Measurements from ENCODE around the gene EIF4G2. TPM values are rescaled to one million over a fixed set of nuclear protein-coding genes. Genes with fewer than 3 reads are reported as not detected.
A peak's percentile ranks its signal among the peaks of the same experiment; 100 is the strongest.

Gene EIF4G2
- total and polyA plus RNA-seq, 8 donors = 182 to 576 (median 357) TPM

DNA sequence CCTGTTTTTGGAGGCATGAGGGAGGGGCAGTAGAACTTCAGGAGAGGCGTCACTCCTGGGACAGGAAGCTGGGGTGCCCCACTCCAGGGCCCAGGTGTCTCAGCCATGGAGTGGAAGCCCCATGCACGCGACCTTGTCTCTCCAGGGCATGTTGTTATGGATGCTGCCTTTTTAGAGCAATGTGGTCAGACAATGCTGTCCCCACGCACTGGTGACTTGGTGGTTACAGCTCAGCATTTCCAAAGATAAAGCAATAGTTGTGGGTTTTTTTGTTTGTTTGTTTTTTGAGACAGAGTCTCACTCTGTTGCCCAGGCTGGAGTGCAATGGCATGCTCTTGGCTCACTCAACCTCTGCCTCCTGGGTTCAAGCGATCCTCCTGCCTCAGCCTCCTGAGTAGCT, 22.3 kb downstream of the EIF4G2 start:
- Histone ChIP-seq H3K27ac (no peak overlapping the region), H3K9me3 (no peaks in the 10 kb centered on the region), H3K27me3 (no peaks in the 10 kb centered on the region), H3K4me1 (no peaks in the 10 kb centered on the region), H3K4me3 (no peak overlapping the region), H3K36me3 (no peaks in the 10 kb centered on the region)
- no peak for DNase-seq
- TF ChIP-seq, protein P1, sequence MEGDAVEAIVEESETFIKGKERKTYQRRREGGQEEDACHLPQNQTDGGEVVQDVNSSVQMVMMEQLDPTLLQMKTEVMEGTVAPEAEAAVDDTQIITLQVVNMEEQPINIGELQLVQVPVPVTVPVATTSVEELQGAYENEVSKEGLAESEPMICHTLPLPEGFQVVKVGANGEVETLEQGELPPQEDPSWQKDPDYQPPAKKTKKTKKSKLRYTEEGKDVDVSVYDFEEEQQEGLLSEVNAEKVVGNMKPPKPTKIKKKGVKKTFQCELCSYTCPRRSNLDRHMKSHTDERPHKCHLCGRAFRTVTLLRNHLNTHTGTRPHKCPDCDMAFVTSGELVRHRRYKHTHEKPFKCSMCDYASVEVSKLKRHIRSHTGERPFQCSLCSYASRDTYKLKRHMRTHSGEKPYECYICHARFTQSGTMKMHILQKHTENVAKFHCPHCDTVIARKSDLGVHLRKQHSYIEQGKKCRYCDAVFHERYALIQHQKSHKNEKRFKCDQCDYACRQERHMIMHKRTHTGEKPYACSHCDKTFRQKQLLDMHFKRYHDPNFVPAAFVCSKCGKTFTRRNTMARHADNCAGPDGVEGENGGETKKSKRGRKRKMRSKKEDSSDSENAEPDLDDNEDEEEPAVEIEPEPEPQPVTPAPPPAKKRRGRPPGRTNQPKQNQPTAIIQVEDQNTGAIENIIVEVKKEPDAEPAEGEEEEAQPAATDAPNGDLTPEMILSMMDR (IDR thresholded peaks at IDR 0.05) = no peak
- TF ChIP-seq POLR2AphosphoS5 (IDR thresholded peaks at IDR 0.05) = no peak
- intact Hi-C loops (cut with DNase I; ENCODE audit: low total_unique reads) = loop anchor here (5.0 kb wide), 1 partner anchor 241 kb away; no protein-coding TSS in a partner anchor
- WGBS, 5 donors = 86 to 99% (median 99%) methylated on average over 5 of the region's 5 CpGs

DNA sequence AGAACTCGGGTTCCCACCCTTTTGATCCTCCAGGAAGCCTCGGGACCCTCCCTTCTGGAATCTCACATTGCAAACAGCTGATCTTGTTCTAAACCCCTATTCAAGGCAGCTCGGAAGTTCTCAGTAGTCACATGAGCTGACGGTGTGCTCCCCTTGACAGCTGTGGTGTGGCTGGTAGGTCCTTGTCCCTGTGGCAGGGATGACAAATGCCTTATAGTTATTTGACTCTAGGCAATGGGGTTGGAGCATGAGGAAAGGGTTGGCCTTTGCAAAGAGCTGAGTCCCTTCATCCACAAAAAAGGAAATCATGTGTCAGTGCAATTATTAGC, 23.6 kb downstream of the EIF4G2 start:
- H3K27ac ChIP-seq = no peak overlapping the region
- no peaks in the 10 kb centered on the region for H3K9me3 ChIP-seq
- H3K36me3 ChIP-seq = peaks cover 0 to 5% (median 2%) of the 10 kb centered on the region in 4 donors
- no peak overlapping the region for H3K4me3 ChIP-seq
- DNase-seq = no peak
- no peaks in the 10 kb centered on the region for H3K27me3 ChIP-seq
- no peaks in the 10 kb centered on the region for H3K4me1 ChIP-seq
- TF ChIP-seq POLR2A (IDR thresholded peaks at IDR 0.05) (no peak), POLR2AphosphoS5 (IDR thresholded peaks at IDR 0.05) (no peak), EP300 (IDR thresholded peaks at IDR 0.05) (no peak)
- TF ChIP-seq, protein P1 (IDR thresholded peaks at IDR 0.05) = no peak
- intact Hi-C loops (cut with DNase I; ENCODE audit: low total_unique reads) = loop anchor here (5.0 kb wide), 1 partner anchor 242 kb away; no protein-coding TSS in a partner anchor
- 64 to 78% (median 72%) methylated on average over 4 of the region's 4 CpGs for WGBS, 5 donors

DNA sequence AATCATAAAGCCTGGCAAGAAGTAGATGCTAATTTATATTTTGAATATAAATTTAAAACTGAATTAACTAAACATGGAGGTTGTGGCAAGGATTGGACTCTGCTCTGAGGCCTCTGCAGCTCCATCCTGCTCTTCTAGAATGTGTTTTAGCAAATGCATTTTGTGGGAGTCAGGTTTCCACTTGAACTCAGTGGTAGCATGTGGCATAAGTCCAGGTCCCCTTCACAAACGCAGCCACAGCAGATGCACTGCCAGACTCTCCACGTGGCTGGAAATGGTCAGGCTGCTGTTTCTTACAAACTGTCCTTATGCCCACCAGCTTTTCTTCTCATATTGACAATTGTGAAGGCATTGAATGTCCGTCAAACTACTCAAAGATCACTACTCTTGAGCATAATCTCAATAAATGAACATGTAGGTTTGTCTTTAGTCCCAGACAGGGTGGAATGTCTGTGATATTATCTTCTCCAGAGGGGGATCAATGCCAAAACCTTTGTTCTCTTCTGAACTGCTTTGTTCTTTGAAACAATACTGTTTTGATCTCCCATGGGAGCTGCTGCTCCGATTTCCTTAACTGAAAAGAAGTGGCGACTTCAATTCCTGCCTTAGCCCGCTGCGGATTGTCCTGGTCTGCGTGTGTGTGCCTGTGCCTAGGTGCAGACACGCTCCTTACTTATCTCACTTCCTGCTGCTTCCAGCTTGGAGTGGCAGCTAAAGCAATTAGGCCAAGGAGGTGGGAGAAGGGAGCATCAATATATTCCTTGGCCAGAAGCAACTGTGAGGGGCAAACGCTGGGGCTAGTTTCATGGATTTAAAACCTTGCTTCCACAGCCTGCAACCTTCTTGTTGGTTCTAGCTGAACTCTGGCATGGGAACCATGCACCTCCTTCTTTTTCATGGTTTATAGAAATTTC, 24.2 kb downstream of the EIF4G2 start:
- Histone ChIP-seq H3K4me1 (no peaks in the 10 kb centered on the region), H3K36me3 (peaks cover 0 to 11% (median 5%) of the 10 kb centered on the region in 4 donors), H3K27me3 (no peaks in the 10 kb centered on the region), H3K9me3 (no peaks in the 10 kb centered on the region), H3K4me3 (no peak overlapping the region), H3K27ac (no peak overlapping the region)
- intact Hi-C loops (cut with DNase I; ENCODE audit: low total_unique reads) = loop anchor here (5.0 kb wide), 1 partner anchor 243 kb away; no protein-coding TSS in a partner anchor
- TF ChIP-seq EP300 (IDR thresholded peaks at IDR 0.05) (no peak), POLR2AphosphoS5 (IDR thresholded peaks at IDR 0.05) (no peak), POLR2A (IDR thresholded peaks at IDR 0.05) (no peak)
- TF ChIP-seq, protein P1 (IDR thresholded peaks at IDR 0.05) = no peak
- 29 to 64% (median 42%) methylated on average over 10 of the region's 10 CpGs for WGBS, 5 donors
- peak in 1 of 2 donors; percentile 33 for DNase-seq

DNA sequence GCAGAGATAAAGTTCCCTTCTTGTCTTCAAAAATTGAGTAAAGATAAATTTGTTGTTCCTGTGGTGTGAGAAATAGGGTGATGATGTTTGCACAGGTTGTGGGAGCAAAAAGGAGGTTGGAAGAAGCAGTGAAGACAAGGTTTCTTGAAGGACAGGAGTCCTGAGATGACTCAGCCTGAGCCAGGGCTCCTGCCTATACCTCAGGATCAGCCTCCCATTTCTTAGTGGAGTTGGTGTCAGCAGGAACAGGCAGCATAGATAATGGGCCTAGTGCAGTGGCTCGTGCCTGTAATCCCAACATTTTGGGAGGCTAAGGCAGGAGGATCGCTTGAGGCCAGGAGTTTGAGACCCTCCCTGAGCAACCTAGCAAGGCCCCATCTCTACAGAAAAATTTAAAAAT, 28.7 kb downstream of the EIF4G2 start:
- Histone ChIP-seq H3K9me3 (no peaks in the 10 kb centered on the region), H3K4me3 (no peak overlapping the region), H3K27ac (no peak overlapping the region), H3K4me1 (no peaks in the 10 kb centered on the region), H3K36me3 (peaks cover 0 to 55% (median 35%) of the 10 kb centered on the region in 4 donors), H3K27me3 (no peaks in the 10 kb centered on the region)
- no peak for DNase-seq
- intact Hi-C loops (cut with DNase I; ENCODE audit: low total_unique reads) = no loop called here
- WGBS, 5 donors = 92 to 98% (median 95%) methylated on average over 2 of the region's 2 CpGs
- TF ChIP-seq POLR2AphosphoS5 (IDR thresholded peaks at IDR 0.05) = no peak
- TF ChIP-seq POLR2A (IDR thresholded peaks at IDR 0.05) = no peak
- no peak for TF ChIP-seq EP300 (IDR thresholded peaks at IDR 0.05)
- TF ChIP-seq, protein P1 (IDR thresholded peaks at IDR 0.05) = no peak

All from stomach (tissue), 9 donors.